Upper lobe of left lung (tissue), 6 donors: ENCODE data around the gene ZFPL1. TPM values are rescaled to one million over a fixed set of nuclear protein-coding genes. Genes with fewer than 3 reads are reported as not detected.

ENCODE experiments used
- ATAC-seq, 2 donors: fragments of 200-7000 bp; cut with Tn5 transposase; one replicate each; pipeline ENCODE4 v1.9.1; 2022; ENCODE audit warnings: mild to moderate bottlenecking in 2 of 2, moderate library complexity in 2 of 2; ENCODE audit not compliant: low FRiP score in 2 of 2
- DNase-seq, 2 donors: peaks; one replicate each; pipeline ENCODE4 v3.0.0-alpha.2; 2019 to 2020
- H3K27ac ChIP-seq, 4 donors: fragments of 200-600 bp; sonication (generic); one replicate each; pipeline ENCODE4 v1.5.1; 2016 to 2019
- H3K27me3 ChIP-seq, 4 donors: fragments of 200-600 bp; sonication (generic); one replicate each; pipeline ENCODE4 v1.5.1; 2017 to 2019
- H3K36me3 ChIP-seq, 4 donors: fragments of 200-600 bp; sonication (generic); one replicate each; pipeline ENCODE4 v1.5.1; 2016 to 2019
- H3K4me1 ChIP-seq, 4 donors: fragments of 200-600 bp; sonication (generic); one replicate each; pipeline ENCODE4 v1.5.1; 2018 to 2019
- H3K4me3 ChIP-seq, 4 donors: fragments of 200-600 bp; sonication (generic); one replicate each; pipeline ENCODE4 v1.5.1; 2017 to 2019; ENCODE audit warnings: mild to moderate bottlenecking in 2 of 4, moderate library complexity in 1 of 4
- H3K9me3 ChIP-seq, 4 donors: fragments of 200-600 bp; sonication (generic); one replicate each; pipeline ENCODE4 v1.5.1; 2018 to 2019
- EP300 ChIP-seq, 4 donors: sonication (generic); formaldehyde crosslinking; IDR thresholded peaks; one replicate each; pipeline ENCODE4 v1.5.1; 2017; ENCODE audit warnings: antibody characterized with exemption in 4 of 4, control low read depth in 2 of 4
- POLR2A ChIP-seq, 4 donors: fragments of 450-650 bp; IDR thresholded peaks; one replicate each; pipeline ENCODE4 v1.5.1; 2016 to 2017; ENCODE audit warnings: antibody characterized with exemption in 4 of 4, mild to moderate bottlenecking in 2 of 4
- POLR2AphosphoS5 ChIP-seq, 2 donors: sonication (generic); formaldehyde crosslinking; IDR thresholded peaks; one replicate each; pipeline ENCODE4 v1.5.1; 2017; ENCODE audit warnings: antibody characterized with exemption in 2 of 2
- WGBS, 2 donors: methylation state at CpG; one replicate each; pipeline ENCODE4 v1.1.5; 2017 to 2018; 5-methylcytosine and 5-hydroxymethylcytosine counted together
- total RNA-seq, 6 donors: library from RNA; depleted of rRNA in 4 of 6; stranded (reverse); fragments of >200 nt in 4 of 6; gene quantifications; one replicate each; pipeline versions ENCODE4 v1.1.0 to v1.2.1, GENCODE V29; 2016 to 2021
- TF ChIP-seq, protein P1 (sequence below), 6 experiments: fragments of 450-650 bp in 4 of 6; fragments of 200-600 bp in 2 of 6; sonication (generic) in 2 of 6; IDR thresholded peaks; one replicate each; pipeline ENCODE4 v1.5.1; 2016 to 2019; ENCODE audit warnings: antibody characterized with exemption in 6 of 6
- donor health status: DM: no; HTN: no; CAD: no; lungs with moderate emphysema.
- donor health status: DM: no; HTN: yes; CAD: no; lungs with severe emphysema.

Gene ZFPL1
- total RNA-seq, 6 donors from 2014 or later = 21.4 to 39.8 (median 34.6) TPM

DNA sequence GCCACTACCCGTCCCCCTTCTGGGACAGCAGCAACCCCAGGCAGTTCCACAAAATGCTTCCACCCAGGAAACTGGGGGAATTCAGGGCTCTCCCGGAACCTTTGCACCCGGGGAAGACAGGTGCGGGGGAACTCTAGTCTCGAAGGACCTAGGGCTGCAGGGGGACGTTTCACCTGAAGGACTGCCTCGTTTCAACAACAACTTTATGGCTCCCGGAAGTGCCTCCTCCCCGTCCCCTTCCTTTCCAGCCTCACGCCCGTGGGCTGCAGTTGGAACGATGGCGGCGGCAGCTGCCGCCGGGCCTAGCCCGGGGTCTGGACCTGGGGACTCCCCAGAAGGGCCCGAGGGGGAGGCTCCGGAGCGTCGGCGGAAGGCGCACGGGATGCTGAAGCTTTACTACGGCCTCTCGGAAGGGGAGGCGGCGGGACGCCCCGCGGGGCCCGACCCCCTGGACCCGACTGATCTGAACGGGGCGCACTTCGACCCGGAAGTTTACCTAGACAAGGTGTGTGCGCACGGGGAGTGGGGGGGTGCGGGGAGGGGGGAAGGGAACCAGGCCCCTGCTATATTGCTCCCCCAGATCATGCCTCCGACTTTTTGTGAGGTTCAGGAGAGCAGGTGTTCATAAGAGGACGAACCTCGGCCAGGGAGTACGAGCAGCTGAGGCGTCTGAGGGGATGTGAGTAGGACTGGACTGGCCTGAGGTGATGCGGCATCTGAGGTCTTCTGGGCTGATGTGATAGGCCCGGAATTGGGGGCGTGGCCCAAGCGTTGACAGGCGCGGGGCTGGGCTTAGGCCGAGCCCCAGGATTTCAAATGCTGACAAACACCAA is 12.2 kb downstream of the ZFPL1 start, which contains the start of gene VPS51:
VPS51 (plus strand) TSS at position 241 of the 833 bp plus-strand sequence; CDS start at position 278, 37 bp downstream.
- peak; percentile 89 to 95 for TF ChIP-seq POLR2AphosphoS5 (IDR thresholded peaks at IDR 0.05)
- TF ChIP-seq POLR2A (IDR thresholded peaks at IDR 0.05) = peak in 3 of 4 donors; percentile 63 to 80 (median 66)
- TF ChIP-seq EP300 (IDR thresholded peaks at IDR 0.05) = peak in 1 of 4 donors; percentile 41
- TF ChIP-seq, protein P1, sequence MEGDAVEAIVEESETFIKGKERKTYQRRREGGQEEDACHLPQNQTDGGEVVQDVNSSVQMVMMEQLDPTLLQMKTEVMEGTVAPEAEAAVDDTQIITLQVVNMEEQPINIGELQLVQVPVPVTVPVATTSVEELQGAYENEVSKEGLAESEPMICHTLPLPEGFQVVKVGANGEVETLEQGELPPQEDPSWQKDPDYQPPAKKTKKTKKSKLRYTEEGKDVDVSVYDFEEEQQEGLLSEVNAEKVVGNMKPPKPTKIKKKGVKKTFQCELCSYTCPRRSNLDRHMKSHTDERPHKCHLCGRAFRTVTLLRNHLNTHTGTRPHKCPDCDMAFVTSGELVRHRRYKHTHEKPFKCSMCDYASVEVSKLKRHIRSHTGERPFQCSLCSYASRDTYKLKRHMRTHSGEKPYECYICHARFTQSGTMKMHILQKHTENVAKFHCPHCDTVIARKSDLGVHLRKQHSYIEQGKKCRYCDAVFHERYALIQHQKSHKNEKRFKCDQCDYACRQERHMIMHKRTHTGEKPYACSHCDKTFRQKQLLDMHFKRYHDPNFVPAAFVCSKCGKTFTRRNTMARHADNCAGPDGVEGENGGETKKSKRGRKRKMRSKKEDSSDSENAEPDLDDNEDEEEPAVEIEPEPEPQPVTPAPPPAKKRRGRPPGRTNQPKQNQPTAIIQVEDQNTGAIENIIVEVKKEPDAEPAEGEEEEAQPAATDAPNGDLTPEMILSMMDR (IDR thresholded peaks at IDR 0.05) = peak in 3 of 6 experiments; percentile 25 to 46 (median 35)
- H3K4me1 ChIP-seq = peaks cover 14 to 22% (median 19%) of the 10 kb centered on the region in 4 donors
- peak; percentile 92 to 95 for DNase-seq
- 0 to 1% methylated on average over 7 to 27 of the region's 52 CpGs for WGBS, 2 donors
- peaks cover 0 to 4% (median 0%) of the 10 kb centered on the region in 4 donors for H3K9me3 ChIP-seq
- peak; percentile 97 to 98 for ATAC-seq
- H3K4me3 ChIP-seq = peak within 1 kb of the TSS; percentile 78 to 95 (median 82)
- H3K27me3 ChIP-seq = no peaks in the 10 kb centered on the region
- H3K36me3 ChIP-seq = peaks cover 0 to 10% (median 3%) of the 10 kb centered on the region in 4 donors
- peak within 1 kb of the TSS; percentile 88 to 95 (median 91) for H3K27ac ChIP-seq

DNA sequence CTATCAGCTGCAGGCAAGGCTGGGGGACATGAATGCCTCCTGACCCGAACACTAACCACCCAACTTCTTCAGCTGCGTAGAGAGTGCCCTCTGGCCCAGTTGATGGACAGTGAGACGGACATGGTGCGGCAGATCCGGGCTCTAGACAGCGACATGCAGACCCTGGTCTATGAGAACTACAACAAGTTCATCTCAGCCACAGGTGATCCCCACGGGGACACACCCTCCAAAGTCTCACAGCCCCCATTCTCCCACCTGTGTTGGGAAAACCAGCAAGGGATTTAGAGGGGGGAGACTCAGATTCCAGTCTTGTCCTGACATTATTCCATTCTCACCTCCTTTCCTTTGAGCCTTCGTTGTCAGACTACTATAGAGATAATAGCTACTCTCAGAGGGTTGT is 12.9 kb downstream of the ZFPL1 start:
- Histone ChIP-seq H3K4me1 (peaks cover 14 to 27% (median 19%) of the 10 kb centered on the region in 4 donors), H3K9me3 (peaks cover 0 to 4% (median 0%) of the 10 kb centered on the region in 4 donors), H3K27me3 (no peaks in the 10 kb centered on the region), H3K36me3 (peaks cover 0 to 10% (median 3%) of the 10 kb centered on the region in 4 donors), H3K4me3 (peak overlapping the region; percentile 78 to 95 (median 82)), H3K27ac (peak overlapping the region; percentile 88 to 95 (median 91))
- no peak for ATAC-seq
- no peak for TF ChIP-seq POLR2A (IDR thresholded peaks at IDR 0.05)
- 42 to 43% methylated on average over 3 to 8 of the region's 8 CpGs for WGBS, 2 donors
- no peak for DNase-seq

DNA sequence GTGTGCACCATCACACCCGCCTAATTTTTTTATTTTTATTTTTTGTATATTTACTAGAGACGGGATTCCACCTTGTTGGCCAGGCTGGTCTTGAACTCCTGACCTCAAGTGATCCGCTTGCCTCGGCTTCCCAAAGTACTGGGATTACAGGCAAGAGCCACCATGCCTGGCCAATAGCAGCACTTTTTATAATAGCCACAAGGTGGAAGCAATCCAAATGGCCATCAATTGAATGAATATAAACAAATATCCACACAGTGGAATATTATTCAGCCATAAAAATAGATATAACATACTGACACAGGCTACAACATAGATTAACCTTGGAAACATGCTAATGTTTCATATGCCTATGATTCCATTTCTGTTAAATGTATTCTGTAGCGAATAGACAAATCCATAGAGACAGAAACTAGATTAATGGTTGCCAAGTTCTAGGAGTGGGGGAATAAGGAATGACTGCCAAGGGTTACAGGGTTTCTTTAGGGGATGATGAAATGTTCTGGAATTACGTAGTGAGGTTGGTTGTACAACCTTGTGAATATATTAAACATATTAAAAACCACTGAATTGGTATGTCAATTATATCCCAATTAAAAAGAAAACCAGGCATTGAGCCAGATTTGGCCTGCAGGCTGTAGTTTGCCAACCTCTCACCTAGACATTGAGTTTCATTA is 16.8 kb downstream of the ZFPL1 start:
- H3K27ac ChIP-seq = peak overlapping the region in 2 of 4 donors; percentile 12 to 61
- WGBS, 2 donors = 85 to 89% methylated on average over 6 of the region's 6 CpGs

DNA sequence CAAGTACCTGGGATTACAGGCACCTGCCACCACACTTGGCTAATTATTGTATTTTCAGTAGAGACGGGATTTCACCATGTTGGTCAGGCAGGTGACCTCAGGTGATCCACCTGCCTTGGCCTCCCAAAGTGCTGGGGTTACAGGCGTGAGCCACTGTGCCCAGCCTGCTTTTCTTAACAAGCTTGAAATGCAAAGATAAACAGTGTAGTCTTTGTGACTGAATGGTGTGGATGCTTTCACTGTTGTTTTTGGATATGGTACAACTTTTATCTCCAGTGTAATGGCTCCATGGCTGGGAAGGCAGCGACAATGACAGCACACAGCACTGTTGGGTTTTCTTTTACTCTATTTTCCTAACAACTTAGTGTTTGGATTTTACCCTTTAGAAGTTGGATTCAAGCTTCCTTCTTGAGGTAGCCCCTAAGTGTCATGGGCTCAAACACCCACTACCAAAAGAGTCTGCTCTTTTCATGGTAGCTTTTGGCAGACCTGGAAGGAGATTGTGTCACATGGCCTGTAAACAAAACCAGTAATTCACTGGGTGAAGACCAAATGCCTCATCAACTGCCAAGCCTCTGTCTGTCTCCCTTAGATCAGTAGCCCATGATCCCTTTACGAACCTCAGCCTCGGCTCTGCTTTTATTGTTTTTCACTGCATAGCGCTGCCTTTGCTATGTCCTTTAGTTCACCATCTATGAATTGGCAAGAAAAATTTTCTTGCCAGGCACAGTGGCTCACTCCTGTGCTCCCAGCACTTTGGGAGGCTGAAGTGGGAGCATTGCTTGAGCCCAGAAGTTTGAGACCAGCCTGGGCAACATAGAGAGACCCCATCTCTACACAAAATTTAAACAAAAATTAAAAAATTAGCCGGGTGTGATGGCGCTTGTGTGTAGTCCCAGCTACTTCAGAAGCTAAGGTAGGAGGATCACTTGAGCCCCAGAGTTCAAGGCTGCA is 18.4 kb downstream of the ZFPL1 start:
- TF ChIP-seq POLR2AphosphoS5 (IDR thresholded peaks at IDR 0.05) (no peak), POLR2A (IDR thresholded peaks at IDR 0.05) (no peak), EP300 (IDR thresholded peaks at IDR 0.05) (no peak)
- TF ChIP-seq, protein P1 (IDR thresholded peaks at IDR 0.05) = no peak
- Histone ChIP-seq H3K27me3 (no peaks in the 10 kb centered on the region), H3K36me3 (peaks cover 0 to 14% (median 7%) of the 10 kb centered on the region in 4 donors), H3K9me3 (no peaks in the 10 kb centered on the region), H3K27ac (peak overlapping the region in 2 of 4 donors; percentile 7 to 61), H3K4me3 (no peak overlapping the region), H3K4me1 (peaks cover 10 to 29% (median 13%) of the 10 kb centered on the region in 4 donors)
- 81 to 89% methylated on average over 8 of the region's 8 CpGs for WGBS, 2 donors
- no peak for ATAC-seq
- DNase-seq = peak in 1 of 2 donors; percentile 31

More for the DNA sequence above, 16.8 kb downstream of the ZFPL1 start:
- TF ChIP-seq EP300 (IDR thresholded peaks at IDR 0.05) (no peak), POLR2AphosphoS5 (IDR thresholded peaks at IDR 0.05) (no peak), POLR2A (IDR thresholded peaks at IDR 0.05) (no peak)
- TF ChIP-seq, protein P1 (IDR thresholded peaks at IDR 0.05) = no peak
- Histone ChIP-seq H3K27me3 (no peaks in the 10 kb centered on the region), H3K36me3 (peaks cover 0 to 10% (median 5%) of the 10 kb centered on the region in 4 donors), H3K4me3 (no peak overlapping the region), H3K9me3 (peaks cover 0 to 3% (median 0%) of the 10 kb centered on the region in 4 donors), H3K4me1 (peaks cover 19 to 39% (median 24%) of the 10 kb centered on the region in 4 donors)
- ATAC-seq = no peak
- no peak for DNase-seq
